ELF-1 (cell line): ENCODE data around the gene RHOB.
"Not testable (repeated sequence)": the region's sequence is repeated elsewhere in the genome, so short reads cannot be mapped to it uniquely, and the experiment has no call there.

Experiments used
- DNase-seq: peaks from one replicate; pipeline ENCODE4 v3.0.0-alpha.2; 2016; ENCODE audit warnings: low read depth, low spot score

Gene RHOB

DNA sequence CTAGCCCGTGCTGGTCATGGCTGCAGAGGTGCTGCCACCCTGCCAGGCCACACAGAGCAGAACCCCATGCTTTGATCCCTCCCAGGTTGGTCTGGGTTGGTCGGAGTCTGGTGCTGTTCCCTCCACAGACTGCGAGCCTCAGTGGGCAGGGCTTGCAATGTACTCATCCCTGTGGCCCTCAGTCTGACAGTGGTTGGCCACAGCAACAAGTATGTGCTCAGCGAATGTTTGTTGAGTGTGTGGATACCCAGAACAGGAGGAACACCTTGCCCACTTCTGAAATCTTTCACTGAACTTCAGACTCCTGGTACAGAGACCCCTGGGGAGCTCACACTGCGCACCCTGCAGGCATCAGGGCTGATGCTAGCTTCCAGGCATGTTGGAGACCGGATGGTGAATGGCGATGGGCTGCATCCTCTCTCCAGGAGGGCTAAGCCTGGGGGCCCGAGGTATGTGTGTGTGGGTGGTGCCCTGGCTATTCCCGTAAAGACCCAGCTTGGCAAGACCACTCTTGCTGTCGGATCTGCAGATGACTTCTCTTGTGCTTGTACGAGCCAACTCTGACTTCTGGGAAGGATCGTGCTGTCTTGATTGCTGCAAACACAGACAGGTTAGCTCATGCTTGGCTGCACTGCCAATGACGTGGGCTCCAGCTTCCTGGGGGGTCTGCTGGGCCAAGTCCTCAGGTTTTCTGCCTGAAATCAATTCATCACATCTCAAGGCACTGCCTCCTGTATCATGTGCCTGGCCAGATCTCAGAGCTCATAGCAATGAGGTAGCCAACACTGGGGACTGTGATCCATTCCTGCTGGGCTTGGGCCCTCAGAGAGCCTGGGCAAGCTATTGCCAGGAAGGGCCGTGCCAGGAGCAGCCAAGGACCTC lies 43.7 kb downstream of the RHOB start:
- no peak for DNase-seq

DNA sequence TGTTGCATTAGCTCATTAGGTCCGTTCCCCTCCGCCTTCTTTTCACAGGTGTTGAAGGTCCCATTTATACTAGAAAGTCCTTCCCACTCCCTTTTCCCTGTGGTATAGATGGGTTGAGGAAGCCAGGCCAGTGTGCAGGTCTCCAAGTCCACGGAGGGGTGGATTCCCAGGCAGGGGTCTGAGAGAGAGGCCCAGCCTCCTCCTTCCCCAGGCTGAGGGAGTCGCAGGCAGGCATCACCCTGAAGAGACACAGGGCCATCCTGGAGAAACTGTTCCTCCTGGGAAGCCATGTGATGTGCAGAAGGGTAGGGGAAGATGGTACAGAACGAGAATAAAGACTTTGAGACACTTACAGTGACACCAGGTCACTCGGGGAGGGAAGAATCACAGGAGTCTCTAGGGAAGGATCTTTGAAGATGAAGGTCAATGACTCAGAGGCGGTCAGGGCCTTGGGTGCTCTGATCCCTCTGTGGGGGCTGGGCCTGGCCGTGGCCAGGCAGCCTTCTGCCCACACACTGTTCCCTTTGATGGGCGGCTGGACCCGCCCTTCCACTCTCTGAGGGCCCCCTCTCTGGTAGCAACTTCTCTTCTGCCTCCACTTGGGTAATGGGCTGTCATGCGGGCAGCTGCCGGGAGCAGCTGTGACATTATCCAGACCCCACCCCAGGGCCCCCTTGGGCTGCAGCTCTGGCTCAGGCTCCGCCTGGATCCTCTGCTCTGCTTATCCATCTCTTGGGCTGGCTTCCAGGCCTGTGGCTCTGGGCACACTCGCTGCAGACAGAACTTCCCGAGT lies 45.1 kb downstream of the RHOB start:
- peak; percentile 81 for DNase-seq

DNA sequence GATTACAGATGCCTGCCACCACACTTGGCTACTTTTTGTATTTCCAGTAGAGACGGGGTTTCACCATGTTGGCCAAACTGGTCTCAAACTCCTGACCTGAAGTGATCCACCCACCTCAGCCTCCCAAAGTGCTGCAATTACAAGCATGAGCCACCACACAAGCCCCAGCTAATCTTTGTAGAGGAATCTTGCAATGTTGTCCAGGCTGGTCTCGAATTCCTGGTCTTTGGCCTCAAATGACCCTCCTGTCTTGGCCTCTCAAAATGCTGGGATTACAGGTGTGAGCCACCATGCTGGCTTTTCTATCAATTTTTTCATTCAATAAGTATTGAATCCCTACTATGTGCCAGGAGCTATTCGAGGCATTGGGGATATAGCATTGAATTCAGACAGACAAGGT lies 46.2 kb downstream of the RHOB start:
- DNase-seq, result not testable (repeated sequence)

DNA sequence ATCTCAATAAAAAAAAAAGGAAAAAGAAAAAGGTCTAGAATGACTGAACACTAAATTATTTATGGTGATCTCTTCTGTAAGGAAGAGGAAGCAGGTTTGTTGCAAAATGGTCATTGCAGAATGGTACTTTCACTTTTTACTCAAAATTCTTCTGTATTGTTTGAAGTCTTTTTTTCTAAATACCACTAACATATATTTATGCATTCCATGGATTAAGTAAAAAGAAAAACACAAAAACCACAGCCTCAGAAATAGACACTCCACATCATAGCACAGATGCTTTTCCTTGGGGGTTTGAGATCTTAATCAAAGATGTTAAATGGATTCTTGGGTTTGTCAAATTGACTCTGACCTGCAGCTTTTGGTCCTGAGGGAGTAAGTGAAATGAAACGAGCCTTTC lies 47.4 kb downstream of the RHOB start:
- DNase-seq, result no peak

DNA sequence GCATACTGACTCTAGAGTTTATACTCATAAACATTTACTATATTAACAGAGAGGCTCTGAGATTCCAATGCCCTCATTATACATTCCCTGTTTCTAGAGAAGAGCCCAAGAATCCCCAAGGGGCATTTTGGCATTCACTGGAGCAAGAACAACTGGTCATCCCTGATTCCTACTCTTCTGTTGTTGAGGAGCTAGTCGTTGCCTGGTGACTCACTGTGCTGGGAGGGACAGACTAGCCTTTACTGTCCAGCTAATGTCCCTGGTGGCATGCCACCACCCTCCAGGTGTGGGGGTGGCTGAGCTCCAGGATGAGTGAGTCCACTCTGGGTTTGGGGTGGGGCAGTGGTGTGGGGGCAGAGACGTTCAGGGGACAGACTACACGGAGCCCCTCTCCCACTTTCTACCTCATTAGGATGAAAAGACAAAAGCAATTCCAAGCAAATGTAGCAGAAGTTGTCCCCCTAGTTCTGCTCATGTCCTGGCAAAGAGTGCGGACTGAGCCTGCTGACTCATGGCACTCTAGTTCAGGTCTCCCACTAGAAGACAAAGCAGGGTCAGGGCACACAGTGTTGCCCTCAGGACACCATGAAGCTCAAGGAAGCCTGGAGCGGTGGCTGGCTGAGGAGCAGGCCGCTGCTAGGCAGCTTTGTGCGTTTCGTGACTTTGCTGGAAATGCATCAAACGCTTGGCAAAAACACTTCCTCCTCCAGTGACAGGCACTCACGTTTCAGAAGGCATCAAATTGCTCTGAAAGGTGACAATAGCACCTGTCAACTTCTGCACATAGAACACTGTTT lies 49.4 kb downstream of the RHOB start:
- peak; percentile 74 for DNase-seq

DNA sequence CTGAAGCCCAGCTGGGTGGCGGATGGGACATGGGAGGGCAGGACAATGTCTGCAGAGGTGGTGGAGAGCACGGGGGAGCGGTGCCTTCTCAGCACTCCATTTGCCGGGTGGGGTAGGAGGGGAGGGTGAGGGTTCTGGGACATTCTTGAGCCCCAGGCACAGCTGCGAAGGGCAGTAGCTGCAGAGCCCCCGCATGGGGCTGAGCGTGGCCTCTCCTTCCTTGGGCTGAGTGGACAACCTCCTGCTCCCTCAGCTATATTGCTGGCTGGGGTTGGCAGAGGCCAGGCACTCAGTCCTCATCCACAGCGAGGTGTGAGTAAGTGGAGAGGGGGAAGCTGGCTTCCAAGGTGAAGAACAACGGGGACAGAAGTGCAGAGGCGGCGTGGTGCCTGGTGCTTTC lies 50.1 kb downstream of the RHOB start:
- DNase-seq, result no peak
